Measurements from ENCODE around the gene VPS8.

VPS8 gene

DNA sequence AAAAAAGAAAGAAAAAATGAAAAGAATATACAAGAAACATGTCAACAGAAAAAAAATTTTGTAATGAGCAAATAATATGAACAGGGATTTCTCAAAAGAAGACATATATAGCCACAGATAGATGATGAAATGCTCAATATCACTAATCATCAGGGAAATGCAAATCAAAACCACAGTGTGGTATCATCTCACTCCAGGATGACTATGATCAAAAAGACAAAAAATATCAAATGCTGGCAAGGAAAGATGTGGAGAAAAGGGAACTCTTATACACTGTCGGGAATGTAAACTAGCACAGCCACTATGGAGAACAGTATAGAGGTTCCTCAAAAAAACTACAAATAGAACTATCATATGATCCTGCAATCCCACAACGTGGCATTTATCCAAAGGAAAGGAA is 246.8 kb downstream of the VPS8 start:
- no peak for DNase-seq (ENCODE audit: low read depth)

DNA sequence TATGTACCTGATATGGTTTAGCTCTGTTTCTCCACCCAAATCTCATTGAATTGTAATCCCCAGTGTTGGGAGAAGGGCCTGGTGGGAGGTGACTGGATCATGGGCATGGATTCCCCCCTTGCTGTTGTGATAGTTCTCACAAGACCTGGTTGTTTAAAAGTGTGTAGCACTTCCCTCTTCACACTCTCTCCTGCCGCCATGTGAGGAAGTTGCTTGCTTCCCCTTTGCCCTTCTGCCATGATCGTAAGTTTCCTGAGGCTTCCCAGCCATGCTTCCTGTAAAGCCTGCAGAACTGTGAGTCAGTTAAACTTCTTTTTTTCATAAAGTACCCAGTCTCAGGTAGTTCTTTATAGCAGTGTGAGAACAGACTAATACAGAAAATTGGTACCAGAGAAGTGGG is 247.8 kb downstream of the VPS8 start:
- DNase-seq (ENCODE audit: low read depth), result no peak

DNA sequence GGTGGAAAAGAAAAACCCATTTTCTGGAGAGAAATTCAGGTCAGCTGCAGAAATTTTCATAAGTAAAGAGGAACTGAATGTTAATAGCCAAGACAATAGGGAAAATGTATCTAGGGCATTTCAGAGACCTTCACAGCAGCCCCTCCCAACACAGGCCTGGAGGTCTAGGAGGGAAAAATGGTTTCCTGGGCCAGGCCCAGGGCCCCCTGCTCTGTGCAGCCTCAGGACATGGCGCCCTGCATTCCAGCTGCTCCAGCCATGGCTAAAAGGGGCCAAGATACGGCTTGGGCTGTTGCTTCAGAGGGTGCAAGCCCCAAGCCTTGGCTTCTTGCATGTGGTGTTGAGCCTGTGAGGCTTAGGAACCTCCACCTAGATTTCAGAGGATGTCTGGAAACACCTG is 248.7 kb downstream of the VPS8 start:
- DNase-seq (ENCODE audit: low read depth), result no peak

DNA sequence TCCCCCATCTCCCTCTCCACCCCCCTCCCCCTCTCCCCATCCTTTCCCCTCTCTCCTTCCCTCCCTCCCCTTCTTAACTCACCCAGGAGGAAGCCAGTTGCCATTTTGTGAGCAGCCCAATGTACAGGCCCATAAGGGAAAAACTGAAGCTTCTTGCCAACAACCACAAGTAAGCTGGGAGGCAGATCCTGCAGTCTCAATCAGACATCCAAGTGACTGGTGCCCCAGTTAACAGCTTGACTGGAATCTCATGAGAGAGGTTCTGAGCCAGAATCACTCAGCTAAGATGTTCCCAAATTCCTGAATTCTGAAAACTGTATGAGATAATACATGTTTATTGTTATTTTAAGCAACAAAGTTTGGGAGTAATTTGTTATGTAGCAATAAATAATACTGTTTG is 250.2 kb downstream of the VPS8 start:
- no peak for DNase-seq (ENCODE audit: low read depth)

DNA sequence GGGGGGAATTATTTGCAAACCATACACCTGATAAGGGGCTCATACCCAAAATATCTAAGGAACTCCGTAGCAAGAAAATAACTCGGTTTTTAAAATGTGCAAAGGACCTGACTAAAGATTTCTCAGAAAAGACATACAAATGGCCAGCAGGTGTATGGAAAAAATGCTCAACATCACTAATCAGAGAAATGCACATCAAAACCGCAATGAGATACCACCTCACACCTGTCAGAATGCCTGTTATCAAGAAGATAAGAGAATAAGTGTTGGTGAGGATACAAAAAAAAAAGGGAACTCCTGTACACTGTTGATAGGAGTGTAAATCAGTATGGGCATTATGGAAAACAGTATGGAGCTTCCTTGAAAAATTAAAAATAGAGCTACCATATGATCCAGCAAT is 251.5 kb downstream of the VPS8 start:
- DNase-seq (ENCODE audit: low read depth), result no peak

DNA sequence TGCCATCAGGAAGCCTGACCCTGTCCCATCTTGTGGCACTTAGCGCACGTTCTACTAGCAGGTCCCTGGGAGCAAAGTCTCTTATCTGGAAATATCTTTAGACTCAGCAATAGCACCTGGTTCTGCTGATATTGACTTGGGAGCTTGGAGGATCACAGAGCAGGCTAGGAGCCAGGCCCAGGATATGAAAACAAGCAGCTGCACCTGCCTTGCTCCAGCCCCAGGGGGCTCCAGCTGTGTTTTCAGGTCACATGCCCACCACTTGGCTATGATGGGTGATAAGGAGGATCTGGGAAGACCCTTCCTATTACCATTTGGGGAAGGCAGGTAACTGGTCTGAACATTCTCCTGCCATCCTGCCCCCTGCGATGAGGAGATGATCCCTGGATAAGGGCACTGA is 253.1 kb downstream of the VPS8 start:
- DNase-seq (ENCODE audit: low read depth), result no peak

DNA sequence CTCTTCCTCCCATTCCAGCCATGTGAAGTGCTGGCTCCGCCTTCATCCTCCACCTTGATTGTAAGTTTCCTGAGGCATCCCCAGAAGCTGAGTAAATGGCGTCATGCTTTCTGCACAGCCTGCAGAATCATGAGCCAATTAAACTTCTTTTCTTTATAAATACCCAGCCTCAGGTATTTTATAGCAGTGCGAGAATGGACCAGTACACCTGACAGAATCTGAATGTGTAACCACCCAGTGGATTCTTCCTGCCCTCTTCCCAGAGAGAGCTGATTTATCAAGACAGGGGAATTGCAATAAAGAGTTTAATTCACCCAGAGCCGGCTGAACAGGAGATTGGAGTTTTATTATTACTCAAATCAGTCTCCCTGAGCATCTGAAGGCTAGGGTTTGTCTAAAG is 254.3 kb downstream of the VPS8 start:
- no peak for DNase-seq (ENCODE audit: low read depth)

DNA sequence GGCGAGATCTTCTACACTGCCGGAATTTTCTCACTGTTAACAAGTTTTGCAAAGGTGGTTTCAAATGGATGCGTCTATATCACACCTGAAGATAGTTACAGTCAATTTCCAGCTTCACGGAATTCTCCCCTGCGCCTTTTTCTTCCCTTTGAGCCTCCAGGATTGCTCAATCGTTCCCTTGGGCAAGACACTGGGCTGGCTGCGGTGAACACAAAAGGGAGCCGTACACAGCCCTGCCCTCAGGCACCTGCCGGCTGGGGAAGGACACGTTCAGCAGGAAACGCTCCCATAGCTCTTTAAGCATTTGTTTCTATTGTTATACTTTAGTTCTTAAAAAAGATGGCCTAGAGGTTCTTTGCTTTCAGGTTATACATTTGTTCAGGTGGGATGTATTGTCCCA is 255.2 kb downstream of the VPS8 start:
- DNase-seq (ENCODE audit: low read depth), result no peak

DNA sequence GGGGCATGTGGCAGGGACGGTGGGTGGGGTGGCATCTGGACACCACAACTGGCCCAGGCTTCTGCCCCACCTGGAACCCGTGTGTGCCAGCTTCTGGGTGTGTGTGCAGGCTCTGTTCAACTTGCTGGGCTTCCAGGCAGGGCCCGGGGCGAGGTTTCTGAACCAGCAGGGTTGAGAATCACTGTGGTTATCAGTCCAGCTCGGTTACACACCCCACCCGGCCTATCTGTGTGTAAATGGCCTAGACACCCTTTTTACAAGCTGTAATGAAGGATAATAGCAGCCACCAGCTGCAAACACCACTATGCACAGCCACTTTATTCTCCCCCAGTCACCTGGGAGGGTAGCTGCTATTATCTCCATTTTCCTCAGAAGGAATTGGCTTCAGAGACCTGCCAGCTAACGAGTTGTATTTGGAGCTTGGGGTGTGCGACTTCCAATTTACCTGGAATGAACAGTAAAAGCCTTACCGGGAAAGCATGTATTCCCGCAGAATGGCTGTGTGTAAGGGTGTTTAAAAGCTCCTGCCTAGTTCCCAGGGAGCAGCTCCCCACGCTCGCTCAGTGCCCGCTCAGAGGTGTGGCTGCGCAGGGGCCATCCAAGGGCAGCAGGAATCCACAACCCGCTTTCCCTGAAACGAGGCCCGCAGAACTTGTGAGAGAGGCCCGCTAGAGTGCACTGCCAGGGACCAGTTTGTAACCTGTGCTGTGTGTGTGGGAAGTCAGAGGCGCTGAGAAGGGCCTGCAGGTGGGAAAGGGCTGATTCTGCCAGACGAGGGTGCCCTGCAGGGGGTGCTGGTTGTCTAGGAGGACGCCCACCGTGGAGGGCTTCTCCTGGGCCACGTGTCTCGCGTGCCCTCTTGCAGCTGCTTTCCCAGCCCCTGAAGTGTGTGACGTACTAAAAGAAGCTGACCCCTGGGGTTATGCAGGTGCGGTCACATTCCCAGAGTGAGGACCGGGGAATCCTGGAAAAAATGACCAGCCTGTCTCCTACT is 257.4 kb downstream of the VPS8 start:
- DNase-seq (ENCODE audit: low read depth), result no peak

DNA sequence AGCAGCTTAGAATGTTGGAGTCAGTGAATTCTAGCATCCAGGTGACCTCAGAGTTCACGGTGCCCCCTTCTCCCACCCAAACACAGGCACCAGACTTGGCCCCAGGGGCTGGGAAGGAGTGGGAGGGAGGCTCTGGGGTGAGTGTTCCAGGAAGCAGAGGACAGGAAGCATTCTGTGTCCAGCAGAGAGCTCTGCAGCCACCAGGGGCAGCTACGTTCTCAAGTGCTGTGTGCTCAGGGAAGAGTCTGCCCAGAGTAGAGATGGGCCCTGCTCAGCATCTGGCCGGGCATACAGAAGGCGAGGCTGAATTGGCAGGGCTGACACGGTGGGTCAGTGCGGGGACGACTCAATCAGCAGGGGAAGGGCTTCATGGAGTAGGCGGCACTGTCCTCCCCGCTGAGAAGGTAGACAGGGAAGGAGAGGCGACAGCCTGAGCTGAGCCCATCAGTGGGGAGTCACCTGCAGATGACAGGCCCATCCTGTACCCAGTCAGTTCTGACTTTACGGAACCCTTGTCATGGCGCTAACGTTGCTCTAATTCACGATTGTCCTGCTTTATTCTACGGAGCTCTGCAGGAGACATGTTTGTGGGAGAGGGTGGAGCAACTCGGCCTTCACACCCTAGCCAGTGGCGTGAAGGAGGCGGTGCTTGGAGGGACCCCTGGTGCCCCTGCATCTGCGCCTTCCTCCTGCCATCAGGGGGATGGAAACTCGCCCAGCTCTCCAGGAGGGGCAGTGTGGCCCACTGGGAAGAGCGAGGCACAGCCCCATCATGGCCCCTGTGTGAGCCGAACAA is 258.7 kb downstream of the VPS8 start:
- DNase-seq (ENCODE audit: low read depth), result no peak

DNA sequence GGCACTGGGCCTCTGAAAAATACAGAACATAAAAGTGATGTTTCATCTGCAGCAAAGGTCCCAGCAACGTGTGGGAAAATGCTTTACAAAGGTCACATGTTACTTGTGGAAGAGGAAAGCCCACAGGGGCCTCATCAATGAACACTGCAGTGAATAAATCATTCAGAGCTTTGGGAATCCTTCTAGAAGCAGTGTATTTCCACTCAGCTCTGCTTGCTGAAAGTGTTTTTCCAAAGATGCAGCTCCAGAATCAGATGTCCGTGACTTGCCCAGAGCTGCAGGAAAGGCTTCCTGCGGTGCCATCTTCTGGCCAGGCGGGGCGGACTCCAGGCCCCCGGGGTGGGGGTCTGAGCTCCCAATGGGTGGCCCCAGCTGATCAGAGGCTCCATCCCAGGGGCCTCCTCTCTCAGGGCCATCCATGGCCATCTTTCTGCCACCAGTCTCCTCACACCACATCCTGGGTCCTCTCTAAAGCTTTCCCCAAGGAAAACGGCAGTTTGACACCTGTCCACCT is 259.4 kb downstream of the VPS8 start:
- no peak for DNase-seq (ENCODE audit: low read depth)

DNA sequence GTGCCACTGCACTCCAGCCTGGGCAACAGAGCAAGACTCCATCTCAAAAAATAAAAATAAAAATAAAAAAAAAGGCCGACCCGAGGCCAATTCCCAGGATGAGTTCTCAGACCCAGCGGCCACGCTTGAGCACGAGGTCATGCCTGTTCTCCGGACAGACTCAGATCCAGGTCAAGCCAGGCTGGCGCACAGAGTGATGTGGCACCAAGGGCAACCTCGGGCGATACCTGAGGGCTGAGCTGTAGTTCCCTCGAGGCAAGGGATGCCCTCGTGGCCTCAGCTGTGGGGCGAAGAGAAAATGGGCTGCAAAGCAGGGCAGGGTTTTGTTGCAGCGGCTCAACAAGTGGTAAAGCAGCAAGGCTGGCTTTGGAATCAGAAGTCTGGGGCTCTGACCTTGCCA is 263.6 kb downstream of the VPS8 start:
- DNase-seq (ENCODE audit: low read depth), result no peak

DNA sequence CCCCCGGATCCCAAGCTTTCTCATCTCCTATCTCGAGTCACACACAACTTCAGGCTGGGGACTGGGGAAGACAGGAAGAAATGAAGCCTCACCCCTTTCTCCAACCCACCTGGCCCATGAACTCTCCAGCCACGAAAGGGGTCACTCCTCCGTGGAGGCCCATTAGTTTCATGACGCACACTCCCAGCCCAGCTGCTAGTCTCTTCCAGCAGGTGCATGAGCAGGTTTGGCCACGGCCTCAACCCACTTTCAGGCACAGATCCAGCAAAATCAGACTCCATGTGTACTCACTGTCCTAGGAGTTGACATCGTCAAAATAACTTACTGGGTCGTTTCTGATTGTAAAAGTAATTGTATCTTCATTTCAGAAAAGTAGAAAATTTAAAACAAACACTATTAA is 264.3 kb downstream of the VPS8 start:
- DNase-seq (ENCODE audit: low read depth), result no peak

DNA sequence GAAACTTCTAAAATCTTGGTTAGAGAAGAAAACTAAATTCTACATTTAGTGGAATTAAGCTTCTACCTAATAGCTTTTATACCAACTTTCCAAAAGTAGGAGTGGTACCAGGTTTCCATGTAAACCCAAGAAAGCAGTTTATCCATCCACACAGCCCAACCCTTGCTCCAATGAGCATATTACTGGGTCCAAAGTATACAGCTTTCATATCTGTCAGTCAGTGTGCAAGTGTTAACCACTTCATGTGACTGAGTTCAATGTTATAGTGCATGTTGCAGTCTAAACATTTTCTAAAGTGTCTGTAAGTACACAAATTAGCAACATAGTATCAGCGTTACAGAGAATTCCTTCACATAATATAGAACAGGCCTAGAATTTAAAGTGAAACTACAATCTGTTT is 267.7 kb downstream of the VPS8 start:
- no peak for DNase-seq (ENCODE audit: low read depth)

DNA sequence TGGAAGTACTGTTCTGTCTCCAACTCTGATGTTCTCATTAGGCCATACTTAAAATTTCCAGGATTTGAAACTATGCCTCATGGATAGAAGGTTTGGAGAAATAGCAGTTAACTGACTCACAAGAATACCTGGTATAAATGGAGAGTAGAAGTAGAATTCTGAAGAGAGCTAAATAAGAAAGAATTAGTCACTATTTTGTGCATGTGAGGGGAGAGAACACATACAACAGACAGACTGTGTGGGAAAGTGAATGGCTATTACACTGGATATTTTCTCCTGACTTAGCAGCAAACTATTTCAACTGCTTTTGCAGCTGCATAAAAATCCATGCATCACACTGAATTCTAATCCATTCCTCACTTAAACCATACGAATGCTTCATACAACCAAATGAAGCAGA is 269.6 kb downstream of the VPS8 start:
- DNase-seq (ENCODE audit: low read depth), result no peak

DNA sequence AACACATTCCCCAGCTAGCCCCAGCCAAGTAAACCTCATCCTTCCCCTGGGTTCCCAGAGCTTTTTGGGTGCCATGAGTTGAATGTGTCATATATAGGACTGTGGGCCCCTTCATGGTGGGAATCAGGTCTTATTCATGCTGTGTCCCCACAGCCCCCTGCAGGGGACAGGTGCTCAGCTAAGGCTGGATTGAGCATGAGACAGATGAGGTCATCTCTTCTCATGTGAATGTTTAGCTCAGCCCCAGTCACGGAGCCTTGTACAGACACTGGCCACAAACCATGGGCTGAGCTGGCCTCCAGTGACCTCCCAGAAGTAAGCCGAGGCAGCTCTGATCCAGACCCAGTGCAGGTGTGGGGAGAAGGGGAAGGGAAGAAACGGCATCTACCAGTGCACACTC is 270.2 kb downstream of the VPS8 start:
- DNase-seq (ENCODE audit: low read depth), result no peak

DNA sequence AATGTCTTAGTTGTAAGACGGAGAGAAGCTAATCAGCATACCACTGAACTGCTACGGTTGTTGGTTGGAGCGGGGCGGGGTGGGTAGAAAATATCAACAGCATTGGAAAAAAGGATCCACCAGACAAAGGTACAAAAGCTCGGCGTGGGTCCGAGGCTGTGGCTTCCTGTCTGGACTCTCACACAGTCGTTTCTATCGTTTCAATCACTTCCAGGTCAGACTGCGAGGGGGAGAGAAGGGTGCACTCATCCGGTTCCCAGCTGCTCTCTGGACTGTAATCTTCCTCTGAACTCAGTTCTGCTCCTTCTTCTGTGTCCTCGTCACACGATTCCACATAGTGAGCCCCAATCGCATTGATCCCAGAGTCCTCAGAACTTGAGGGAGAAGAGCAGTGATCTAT is 270.9 kb downstream of the VPS8 start:
- DNase-seq (ENCODE audit: low read depth), result no peak

DNA sequence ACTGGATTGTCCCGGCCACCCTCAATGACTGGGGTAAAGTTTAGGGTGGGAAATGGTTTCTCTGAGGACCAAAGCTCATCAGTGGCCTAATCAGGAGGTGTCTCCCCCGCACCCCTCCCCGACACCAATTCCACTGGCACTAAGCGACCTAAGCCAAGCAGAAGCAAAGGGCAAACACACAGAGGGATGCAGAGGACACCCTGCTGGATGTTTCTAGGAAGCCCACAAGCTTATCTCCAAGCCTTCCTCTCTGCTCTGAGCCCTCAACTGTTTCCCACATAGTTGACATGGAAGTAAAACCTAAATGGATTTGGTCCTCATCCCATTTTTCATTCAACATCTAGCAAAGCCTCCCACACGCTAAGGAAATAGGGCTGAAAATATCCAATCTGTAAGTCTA is 272.4 kb downstream of the VPS8 start:
- no peak for DNase-seq (ENCODE audit: low read depth)

DNA sequence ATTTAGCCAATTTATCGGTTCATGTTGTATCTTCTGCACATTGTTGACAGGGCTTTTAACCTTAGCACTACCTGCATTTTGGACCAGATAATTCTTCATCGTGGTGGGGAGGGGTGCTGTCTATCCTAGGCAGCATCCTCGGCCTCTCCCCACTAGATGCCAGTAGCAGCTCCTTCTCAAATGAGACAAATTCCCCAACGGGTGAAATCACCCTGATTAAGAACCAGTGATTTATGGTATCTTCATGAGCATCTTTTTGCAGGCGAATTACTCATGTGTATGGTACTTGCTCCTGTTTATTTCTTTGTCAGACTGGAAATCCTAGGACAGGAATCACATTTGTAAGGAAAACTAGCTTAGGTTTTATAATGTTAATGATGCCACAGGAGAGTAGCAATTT is 272.9 kb downstream of the VPS8 start:
- no peak for DNase-seq (ENCODE audit: low read depth)

DNA sequence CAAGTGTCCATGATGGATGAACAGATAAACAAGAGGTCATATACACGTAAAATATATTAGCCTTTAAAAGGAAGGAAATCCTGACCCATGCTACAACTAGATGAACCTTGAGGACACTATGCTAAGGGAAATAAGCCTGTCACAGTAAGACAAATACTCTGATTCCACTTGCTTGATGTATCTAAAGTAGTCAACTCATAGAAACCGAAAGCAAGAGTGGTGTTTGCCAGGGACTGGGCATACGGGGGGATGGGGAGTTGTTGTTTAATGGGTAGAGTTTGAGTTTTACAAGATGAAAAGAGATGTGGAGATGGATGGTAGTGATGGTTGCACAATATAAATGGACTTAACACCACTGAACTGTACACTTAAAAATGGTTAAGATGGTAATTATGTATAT is 275.5 kb downstream of the VPS8 start:
- no peak for DNase-seq (ENCODE audit: low read depth)

DNA sequence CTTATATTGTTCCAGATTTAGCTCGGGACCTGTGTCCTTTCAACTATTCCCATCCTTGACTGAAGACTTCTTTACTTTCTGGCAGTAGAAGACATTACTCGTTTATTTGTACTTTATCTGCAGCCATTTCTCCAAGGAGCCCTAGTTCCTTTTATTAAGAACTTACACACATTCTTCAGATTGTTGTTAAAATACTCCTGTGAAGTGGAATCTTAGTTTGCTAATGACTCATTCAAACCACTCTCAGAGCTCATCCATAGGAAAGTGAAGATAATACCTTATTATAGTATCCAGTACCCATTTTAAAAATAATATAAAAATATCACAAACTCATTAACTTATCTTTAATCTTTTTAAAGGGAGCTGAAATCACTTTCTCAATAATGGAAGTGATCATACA is 277.4 kb downstream of the VPS8 start:
- no peak for DNase-seq (ENCODE audit: low read depth)

DNA sequence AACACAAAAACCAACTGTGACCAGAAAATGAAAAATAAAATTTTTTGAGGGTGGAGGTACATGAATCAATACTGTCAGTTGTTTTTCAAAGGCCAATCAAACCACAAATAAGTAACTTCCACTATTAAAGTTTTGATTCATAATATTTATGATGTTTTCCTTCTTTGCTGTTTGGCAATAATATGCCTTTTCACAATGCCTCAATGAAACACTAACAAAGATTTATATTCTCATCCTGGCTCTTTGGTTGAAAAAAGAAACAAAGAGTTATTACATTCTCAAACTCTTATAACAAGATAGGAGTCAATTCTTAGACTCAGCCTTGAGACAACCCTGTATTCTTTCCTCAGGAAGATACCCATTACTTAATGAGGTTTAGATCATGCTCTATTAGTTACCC is 277.8 kb downstream of the VPS8 start:
- no peak for DNase-seq (ENCODE audit: low read depth)

DNA sequence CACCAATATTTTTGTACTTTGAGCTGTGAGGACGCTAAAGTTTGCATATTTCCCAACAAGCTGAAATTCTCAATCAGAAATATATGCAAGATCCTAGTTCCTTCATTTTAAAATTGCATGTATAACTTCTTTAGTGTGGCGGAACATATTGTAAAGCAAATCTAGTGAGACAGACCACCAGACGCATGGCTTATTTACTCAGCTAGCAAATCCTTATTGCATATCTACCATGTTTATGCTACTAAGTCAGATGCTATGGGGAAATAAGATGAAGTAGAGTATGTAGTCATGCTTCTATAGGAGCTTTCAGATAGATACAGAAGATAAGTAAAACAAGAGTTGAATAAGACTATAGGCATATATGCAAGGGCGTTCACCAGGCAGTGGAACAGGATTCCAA is 278.8 kb downstream of the VPS8 start:
- DNase-seq (ENCODE audit: low read depth), result no peak
